CD1c-positive myeloid dendritic cell (primary cell): ENCODE measurements around the gene TRIM62.
A peak's percentile ranks its signal among the peaks of the same experiment; 100 is the strongest.
"Not testable (repeated sequence)": the region's sequence is repeated elsewhere in the genome, so short reads cannot be mapped to it uniquely, and the experiment has no call there.

ENCODE experiments used
- DNase-seq: peaks from one replicate; pipeline ENCODE4 v3.0.0-alpha.2; 2016; ENCODE audit errors: extremely low spot score

TRIM62 gene

GRCh38 chr1:33159577-33159976 lies 22.3 kb downstream of the TRIM62 start:
- no peak for DNase-seq

GRCh38 chr1:33158366-33158765 lies 23.5 kb downstream of the TRIM62 start:
- no peak for DNase-seq

GRCh38 chr1:33157131-33157530 lies 24.7 kb downstream of the TRIM62 start:
- DNase-seq: no peak

GRCh38 chr1:33155877-33156538 lies 25.8 kb downstream of the TRIM62 start:
- DNase-seq: no peak

GRCh38 chr1:33153650-33154049 lies 28.2 kb downstream of the TRIM62 start:
- no peak for DNase-seq

GRCh38 chr1:33152685-33153432 lies 29.0 kb downstream of the TRIM62 start:
- DNase-seq: no peak

- DNase-seq: no peak
Observed at GRCh38 chr1:33151116-33151515, 30.7 kb downstream of the TRIM62 start.

GRCh38 chr1:33150522-33150921 lies 31.3 kb downstream of the TRIM62 start:
- no peak for DNase-seq

GRCh38 chr1:33149453-33150190 lies 32.2 kb downstream of the TRIM62 start:
- DNase-seq: no peak

- DNase-seq: no peak
Observed at GRCh38 chr1:33148615-33149014, 33.2 kb downstream of the TRIM62 start.

GRCh38 chr1:33147997-33148314 lies 33.9 kb downstream of the TRIM62 start:
- DNase-seq: peak; percentile 9

- DNase-seq: no peak
Observed at GRCh38 chr1:33147275-33147996, 34.4 kb downstream of the TRIM62 start.

- DNase-seq: no peak
Observed at GRCh38 chr1:33146003-33146402, 35.8 kb downstream of the TRIM62 start.

- DNase-seq: no peak
Observed at GRCh38 chr1:33143698-33144097, 38.1 kb downstream of the TRIM62 start.

- no peak for DNase-seq
Observed at GRCh38 chr1:33143176-33143575, 38.7 kb downstream of the TRIM62 start.

GRCh38 chr1:33142483-33143064 lies 39.3 kb downstream of the TRIM62 start:
- no peak for DNase-seq

GRCh38 chr1:33141781-33142180 lies 40.1 kb downstream of the TRIM62 start:
- DNase-seq: no peak

GRCh38 chr1:33141216-33141615 lies 40.6 kb downstream of the TRIM62 start:
- no peak for DNase-seq

- DNase-seq: no peak
Observed at GRCh38 chr1:33140153-33141149, 41.4 kb downstream of the TRIM62 start.

GRCh38 chr1:33137800-33138199 lies 44.0 kb downstream of the TRIM62 start:
- no peak for DNase-seq

- DNase-seq: not testable (repeated sequence)
Observed at GRCh38 chr1:33136041-33136440, 45.8 kb downstream of the TRIM62 start.
